ENCODE measurements around the gene DNAJB8. TPM values are rescaled to one million over a fixed set of nuclear protein-coding genes. Genes with fewer than 3 reads are reported as not detected.

DNAJB8 gene
- total RNA-seq, 4 donors from 2014 or later: not detected

- no peak overlapping the region for H3K27ac ChIP-seq (replicated peaks in 1 of 4)
- intact Hi-C loops (cut with DNase I): no loop called here
- DNase-seq (ENCODE audit: extremely low spot score): no peak
- no peak overlapping the region for H3K4me3 ChIP-seq
- H3K27me3 ChIP-seq: peaks cover 0 to 98% (median 33%) of the 10 kb centered on the region in 4 donors
- H3K36me3 ChIP-seq: no peaks in the 10 kb centered on the region
- no peaks in the 10 kb centered on the region for H3K9me3 ChIP-seq
- TF ChIP-seq POLR2A (IDR thresholded peaks at IDR 0.05; ENCODE audit: low read depth) (no peak), EP300 (IDR thresholded peaks at IDR 0.05) (no peak)
- TF ChIP-seq, protein P1, sequence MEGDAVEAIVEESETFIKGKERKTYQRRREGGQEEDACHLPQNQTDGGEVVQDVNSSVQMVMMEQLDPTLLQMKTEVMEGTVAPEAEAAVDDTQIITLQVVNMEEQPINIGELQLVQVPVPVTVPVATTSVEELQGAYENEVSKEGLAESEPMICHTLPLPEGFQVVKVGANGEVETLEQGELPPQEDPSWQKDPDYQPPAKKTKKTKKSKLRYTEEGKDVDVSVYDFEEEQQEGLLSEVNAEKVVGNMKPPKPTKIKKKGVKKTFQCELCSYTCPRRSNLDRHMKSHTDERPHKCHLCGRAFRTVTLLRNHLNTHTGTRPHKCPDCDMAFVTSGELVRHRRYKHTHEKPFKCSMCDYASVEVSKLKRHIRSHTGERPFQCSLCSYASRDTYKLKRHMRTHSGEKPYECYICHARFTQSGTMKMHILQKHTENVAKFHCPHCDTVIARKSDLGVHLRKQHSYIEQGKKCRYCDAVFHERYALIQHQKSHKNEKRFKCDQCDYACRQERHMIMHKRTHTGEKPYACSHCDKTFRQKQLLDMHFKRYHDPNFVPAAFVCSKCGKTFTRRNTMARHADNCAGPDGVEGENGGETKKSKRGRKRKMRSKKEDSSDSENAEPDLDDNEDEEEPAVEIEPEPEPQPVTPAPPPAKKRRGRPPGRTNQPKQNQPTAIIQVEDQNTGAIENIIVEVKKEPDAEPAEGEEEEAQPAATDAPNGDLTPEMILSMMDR (IDR thresholded peaks at IDR 0.05): no peak
- peaks cover 9 to 27% (median 24%) of the 10 kb centered on the region in 4 donors for H3K4me1 ChIP-seq
- 93% methylated on average over 8 of the region's 8 CpGs for WGBS
Measured at GRCh38 chr3:128429751-128430150, 36.9 kb downstream of the DNAJB8 start.

DNA sequence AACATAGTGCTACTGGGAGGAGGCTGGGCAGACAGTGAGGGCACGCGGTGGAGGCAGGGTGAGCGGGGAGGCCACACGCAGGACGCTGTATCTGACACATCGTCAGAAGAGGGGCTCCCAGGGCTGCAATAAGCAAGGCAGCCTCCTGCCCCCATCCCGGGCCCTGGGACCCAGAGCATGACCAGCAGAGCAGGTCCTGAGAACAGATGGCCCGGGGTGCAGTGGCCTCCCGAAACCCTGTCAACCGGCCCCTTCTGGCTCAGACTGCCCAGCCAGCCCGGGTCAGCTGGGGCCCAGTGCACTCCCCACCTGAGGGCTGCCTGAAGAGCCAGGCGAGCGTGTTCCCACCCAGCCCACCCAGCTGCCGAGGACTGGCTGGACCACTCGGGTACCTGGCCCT, 37.4 kb downstream of the DNAJB8 start:
- Histone ChIP-seq H3K27ac (replicated peaks in 1 of 4) (no peak overlapping the region), H3K36me3 (no peaks in the 10 kb centered on the region), H3K9me3 (no peaks in the 10 kb centered on the region), H3K4me1 (peaks cover 9 to 27% (median 24%) of the 10 kb centered on the region in 4 donors), H3K4me3 (no peak overlapping the region), H3K27me3 (peaks cover 0 to 94% (median 30%) of the 10 kb centered on the region in 4 donors)
- no peak for DNase-seq (ENCODE audit: extremely low spot score)
- TF ChIP-seq EP300 (IDR thresholded peaks at IDR 0.05) (no peak), POLR2A (IDR thresholded peaks at IDR 0.05; ENCODE audit: low read depth) (no peak), POLR2AphosphoS5 (IDR thresholded peaks at IDR 0.05) (no peak)
- TF ChIP-seq, protein P1 (IDR thresholded peaks at IDR 0.05): no peak
- intact Hi-C loops (cut with DNase I): no loop called here
- 97% methylated on average over 6 of the region's 15 CpGs for WGBS

GRCh38 chr3:128427872-128428822, 38.5 kb downstream of the DNAJB8 start:
- WGBS: 91% methylated on average over 14 of the region's 19 CpGs
- Histone ChIP-seq H3K27ac (replicated peaks in 1 of 4) (no peak overlapping the region), H3K4me1 (peaks cover 9 to 24% (median 22%) of the 10 kb centered on the region in 4 donors), H3K4me3 (no peak overlapping the region), H3K36me3 (no peaks in the 10 kb centered on the region), H3K9me3 (no peaks in the 10 kb centered on the region), H3K27me3 (peaks cover 0 to 82% (median 24%) of the 10 kb centered on the region in 4 donors)
- DNase-seq (ENCODE audit: extremely low spot score): no peak
- intact Hi-C loops (cut with DNase I): loop anchor here (2.0 kb wide), 2 partner anchors 69 to 181 kb away; no protein-coding TSS in a partner anchor
- TF ChIP-seq, protein P1 (IDR thresholded peaks at IDR 0.05): no peak
- TF ChIP-seq EP300 (IDR thresholded peaks at IDR 0.05): no peak
- no peak for TF ChIP-seq POLR2A (IDR thresholded peaks at IDR 0.05; ENCODE audit: low read depth)
- no peak for TF ChIP-seq POLR2AphosphoS5 (IDR thresholded peaks at IDR 0.05)

DNA sequence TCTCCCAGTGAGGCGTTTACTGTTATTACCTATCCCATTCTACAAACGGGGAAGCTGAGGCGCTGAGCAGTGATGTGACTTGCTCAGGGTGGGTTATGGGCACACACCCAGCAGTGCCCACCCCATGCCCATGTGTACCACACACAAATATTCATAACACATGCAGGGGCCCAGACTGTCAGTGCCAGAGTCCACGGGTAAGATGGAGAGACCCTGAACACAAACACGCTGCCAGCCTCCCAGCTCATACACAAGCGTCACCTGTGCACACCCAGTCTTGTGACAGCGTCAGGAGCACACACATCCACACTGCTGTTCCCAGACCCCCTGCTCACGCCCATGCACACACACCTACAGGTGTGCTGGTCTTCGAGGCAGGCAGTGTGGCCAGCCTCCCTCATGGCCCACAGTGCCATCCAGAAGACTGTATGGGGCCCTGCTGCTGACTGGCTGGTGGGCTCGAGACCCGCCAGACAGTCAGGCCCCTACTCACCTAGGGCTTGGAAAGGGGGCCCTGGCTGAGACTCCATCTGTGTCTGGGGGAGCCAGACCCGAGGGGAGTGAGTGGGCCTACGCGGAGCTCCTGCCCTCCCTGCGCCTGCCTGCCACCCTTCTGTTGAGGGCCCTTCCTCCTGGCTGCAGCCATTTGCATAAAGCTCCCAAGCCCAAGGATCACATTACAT, 39.4 kb downstream of the DNAJB8 start:
- H3K9me3 ChIP-seq: no peaks in the 10 kb centered on the region
- peaks cover 3 to 15% (median 13%) of the 10 kb centered on the region in 4 donors for H3K4me1 ChIP-seq
- no peaks in the 10 kb centered on the region for H3K36me3 ChIP-seq
- TF ChIP-seq POLR2A (IDR thresholded peaks at IDR 0.05; ENCODE audit: low read depth) (no peak), EP300 (IDR thresholded peaks at IDR 0.05) (no peak), POLR2AphosphoS5 (IDR thresholded peaks at IDR 0.05) (no peak)
- TF ChIP-seq, protein P1 (IDR thresholded peaks at IDR 0.05): no peak
- intact Hi-C loops (cut with DNase I): loop anchor here (2.0 kb wide), 2 partner anchors 69 to 181 kb away; no protein-coding TSS in a partner anchor
- H3K4me3 ChIP-seq: no peak overlapping the region
- 91% methylated on average over 11 of the region's 15 CpGs for WGBS
- DNase-seq (ENCODE audit: extremely low spot score): no peak
- peaks cover 0 to 74% (median 16%) of the 10 kb centered on the region in 4 donors for H3K27me3 ChIP-seq
- H3K27ac ChIP-seq (replicated peaks in 1 of 4): no peak overlapping the region
